Neural cell (in vitro differentiated cells): ENCODE results near the gene MAP7D1.

Experiments used
- CTCF ChIP-seq: fragments of 450-650 bp; IDR thresholded peaks from 2 replicates; pipeline ENCODE4 v1.5.1; 2014; ENCODE audit warnings: antibody characterized with exemption, mild to moderate bottlenecking, moderate library complexity; ENCODE audit not compliant: poor library complexity, severe bottlenecking
- EP300 ChIP-seq: fragments of 450-650 bp; conservative IDR thresholded peaks from 2 replicates; pipeline ENCODE4 v1.6.1; 2014; ENCODE audit warnings: antibody characterized with exemption, mild to moderate bottlenecking, moderate library complexity; ENCODE audit not compliant: poor library complexity, severe bottlenecking
- EZH2 ChIP-seq: fragments of 200-600, 300-800 bp; shearing (Covaris generic), sonication (generic); IDR thresholded peaks from 2 replicates; pipeline ENCODE4 v1.6.1; 2014; ENCODE audit warnings: antibody characterized with exemption, low read length, borderline replicate concordance, mild to moderate bottlenecking; ENCODE audit not compliant: insufficient read depth, poor library complexity, severe bottlenecking
- MXI1 ChIP-seq: fragments of 450-650 bp; conservative IDR thresholded peaks from 2 replicates; pipeline ENCODE4 v1.6.1; 2014; ENCODE audit warnings: antibody characterized with exemption, mild to moderate bottlenecking; ENCODE audit not compliant: poor library complexity, severe bottlenecking
- POLR2AphosphoS5 ChIP-seq: IDR thresholded peaks from 2 replicates; pipeline ENCODE4 v1.6.1; 2012
- RAD21 ChIP-seq: fragments of 450-650 bp; conservative IDR thresholded peaks from 2 replicates; pipeline ENCODE4 v1.6.1; 2014; ENCODE audit warnings: antibody characterized with exemption, mild to moderate bottlenecking, moderate library complexity
- REST ChIP-seq: IDR thresholded peaks from 2 replicates; pipeline ENCODE4 v1.6.1; 2012; ENCODE audit warnings: borderline replicate concordance
- SMC3 ChIP-seq: fragments of 450-650 bp; conservative IDR thresholded peaks from 2 replicates; pipeline ENCODE4 v1.6.1; 2014; ENCODE audit warnings: antibody characterized with exemption, mild to moderate bottlenecking, moderate library complexity; ENCODE audit not compliant: poor library complexity
- TAF1 ChIP-seq: IDR thresholded peaks from 2 replicates; pipeline ENCODE4 v1.6.1; 2012; ENCODE audit warnings: low read depth

- TF ChIP-seq SMC3 (no peak), POLR2AphosphoS5 (no peak), CTCF (no peak), RAD21 (no peak), EZH2 (no peak), EP300 (no peak), REST (no peak), TAF1 (no peak), MXI1 (no peak)
Measured at GRCh38 chr1:36112823-36113222, 43.1 kb upstream of the MAP7D1 start.
